Adipocyte (in vitro differentiated cells): Measurements from ENCODE around the gene SIM2.

Experiments used
- DNase-seq: peaks from one replicate; pipeline ENCODE4 v3.0.0-alpha.2; 2015; ENCODE audit warnings: low read depth
- H3K27me3 ChIP-seq: replicated peaks from 2 replicates; pipeline ENCODE4 v1.7.0; 2013; ENCODE audit warnings: mild to moderate bottlenecking, low read length, moderate library complexity; ENCODE audit not compliant: control insufficient read depth, insufficient read depth
- H3K36me3 ChIP-seq: 2 replicates; pipeline ENCODE4 v1.7.0; 2013; ENCODE audit warnings: low read length, mild to moderate bottlenecking, moderate library complexity; ENCODE audit not compliant: control insufficient read depth, insufficient read depth, severe bottlenecking
- H3K4me1 ChIP-seq: 2 replicates; pipeline ENCODE4 v1.7.0; 2013; ENCODE audit warnings: mild to moderate bottlenecking, low read length, moderate library complexity; ENCODE audit not compliant: control insufficient read depth, insufficient read depth
- H3K4me3 ChIP-seq: 2 replicates; pipeline ENCODE4 v1.7.0; 2013; ENCODE audit warnings: mild to moderate bottlenecking, low read length, moderate library complexity
- H3K9ac ChIP-seq: 2 replicates; pipeline ENCODE4 v1.7.0; 2013; ENCODE audit warnings: mild to moderate bottlenecking, low read length, moderate library complexity
- H3K9me3 ChIP-seq: 2 replicates; pipeline ENCODE4 v1.7.0; 2013; ENCODE audit warnings: mild to moderate bottlenecking, low read length, moderate library complexity; ENCODE audit not compliant: control insufficient read depth

SIM2 gene

DNA sequence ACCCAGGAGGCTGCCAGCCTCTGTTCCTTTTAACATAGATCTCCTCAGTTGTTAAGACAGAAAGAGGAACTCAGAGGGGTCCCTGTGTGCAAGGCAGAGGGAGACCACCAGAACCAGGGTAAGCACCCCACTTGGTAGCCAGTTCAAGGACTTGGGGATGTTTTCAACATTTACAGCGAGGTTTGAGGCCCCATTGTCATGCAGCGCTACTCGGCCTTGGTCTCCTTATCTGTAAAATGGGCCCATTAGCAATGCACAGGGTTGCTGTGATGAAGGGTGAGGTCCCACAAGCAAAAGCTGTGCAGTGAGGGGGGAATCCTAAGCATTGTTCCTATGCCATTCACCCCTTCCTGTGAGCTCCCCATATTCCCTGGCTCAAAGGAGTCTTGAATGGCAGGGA lies 4.2 kb downstream of the SIM2 start:
- Histone ChIP-seq H3K4me1 (peaks cover 9% of the 10 kb centered on the region), H3K36me3 (no peaks in the 10 kb centered on the region), H3K9me3 (no peaks in the 10 kb centered on the region), H3K9ac (no peak overlapping the region), H3K27me3 (peaks cover 63% of the 10 kb centered on the region), H3K4me3 (no peak overlapping the region)
- DNase-seq = no peak

DNA sequence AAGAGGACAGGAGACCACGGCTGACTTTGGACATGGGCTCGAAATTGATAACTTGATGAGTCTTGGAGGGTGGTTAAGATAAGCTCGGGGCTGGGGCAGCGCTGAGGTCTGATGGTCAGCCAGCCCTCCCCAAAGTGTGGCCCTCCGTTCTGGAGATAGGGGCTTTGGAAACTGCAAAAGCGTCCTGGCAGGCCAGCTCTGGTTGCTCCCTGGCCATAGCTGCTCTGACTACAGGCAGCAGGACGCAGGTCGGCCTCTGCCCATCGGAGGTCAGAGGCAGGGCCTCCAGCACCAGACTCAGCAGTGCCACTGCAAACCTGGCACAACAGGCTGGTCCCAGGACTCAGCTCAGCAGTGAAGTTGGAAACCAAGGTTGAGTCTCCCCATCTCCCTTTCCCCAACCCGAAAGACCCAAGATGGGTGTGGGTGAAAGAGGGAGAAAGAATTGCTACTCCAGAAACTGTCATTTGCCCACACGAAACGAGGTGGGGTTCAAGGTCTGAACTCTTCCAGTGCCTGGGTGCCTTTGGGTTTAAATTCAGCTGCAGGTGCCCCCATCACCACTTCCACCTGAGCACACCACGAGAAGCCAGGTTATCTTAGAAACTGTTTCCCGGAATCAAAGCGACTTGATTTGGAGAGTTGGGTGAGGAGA lies 4.8 kb downstream of the SIM2 start:
- Histone ChIP-seq H3K9ac (no peak overlapping the region), H3K4me1 (peaks cover 9% of the 10 kb centered on the region), H3K9me3 (no peaks in the 10 kb centered on the region), H3K36me3 (no peaks in the 10 kb centered on the region), H3K27me3 (peaks cover 69% of the 10 kb centered on the region), H3K4me3 (no peak overlapping the region)
- DNase-seq = no peak

GRCh38 chr21:36704281-36704957 lies 5.5 kb downstream of the SIM2 start:
- no peak for DNase-seq
- Histone ChIP-seq H3K9ac (no peak overlapping the region), H3K36me3 (no peaks in the 10 kb centered on the region), H3K4me3 (no peak overlapping the region), H3K4me1 (peaks cover 9% of the 10 kb centered on the region), H3K9me3 (no peaks in the 10 kb centered on the region), H3K27me3 (peaks cover 71% of the 10 kb centered on the region)

DNA sequence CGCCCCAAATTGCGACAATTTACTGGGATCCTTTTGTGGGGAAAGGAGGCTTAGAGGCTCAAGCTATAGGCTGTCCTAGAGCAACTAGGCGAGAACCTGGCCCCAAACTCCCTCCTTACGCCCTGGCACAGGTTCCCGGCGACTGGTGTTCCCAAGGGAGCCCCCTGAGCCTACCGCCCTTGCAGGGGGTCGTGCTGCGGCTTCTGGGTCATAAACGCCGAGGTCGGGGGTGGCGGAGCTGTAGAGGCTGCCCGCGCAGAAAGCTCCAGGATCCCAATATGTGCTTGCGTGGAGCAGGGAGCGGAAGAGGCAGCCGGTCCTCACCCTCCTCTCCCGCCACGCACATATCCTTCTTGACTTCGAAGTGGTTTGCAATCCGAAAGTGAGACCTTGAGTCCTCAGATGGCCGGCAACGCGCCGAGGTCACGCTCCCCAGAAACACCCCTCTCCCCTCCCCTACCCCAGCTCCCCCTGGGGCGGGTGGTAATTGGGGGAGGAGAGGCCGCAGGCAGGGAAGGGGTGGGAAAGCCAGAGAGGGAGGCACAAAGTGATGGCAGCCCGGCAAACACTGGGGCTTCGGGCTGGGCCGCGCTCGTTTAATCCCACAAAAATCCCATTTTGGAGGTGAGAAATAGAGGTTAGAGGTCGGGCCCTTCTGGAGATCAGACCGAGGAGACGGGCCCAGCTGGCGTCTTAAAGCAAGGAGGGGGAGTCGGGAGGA lies 6.2 kb downstream of the SIM2 start:
- no peak for DNase-seq
- no peak overlapping the region for H3K4me3 ChIP-seq

GRCh38 chr21:36705679-36706481 lies 7.0 kb downstream of the SIM2 start:
- Histone ChIP-seq H3K36me3 (no peaks in the 10 kb centered on the region), H3K9ac (no peak overlapping the region), H3K9me3 (no peaks in the 10 kb centered on the region), H3K27me3 (peaks cover 67% of the 10 kb centered on the region), H3K4me3 (no peak overlapping the region), H3K4me1 (peaks cover 3% of the 10 kb centered on the region)
- no peak for DNase-seq

More for the DNA sequence above, 6.2 kb downstream of the SIM2 start:
- no peaks in the 10 kb centered on the region for H3K9me3 ChIP-seq
- no peak overlapping the region for H3K9ac ChIP-seq
- peaks cover 9% of the 10 kb centered on the region for H3K4me1 ChIP-seq
- no peaks in the 10 kb centered on the region for H3K36me3 ChIP-seq
- H3K27me3 ChIP-seq = peaks cover 72% of the 10 kb centered on the region

DNA sequence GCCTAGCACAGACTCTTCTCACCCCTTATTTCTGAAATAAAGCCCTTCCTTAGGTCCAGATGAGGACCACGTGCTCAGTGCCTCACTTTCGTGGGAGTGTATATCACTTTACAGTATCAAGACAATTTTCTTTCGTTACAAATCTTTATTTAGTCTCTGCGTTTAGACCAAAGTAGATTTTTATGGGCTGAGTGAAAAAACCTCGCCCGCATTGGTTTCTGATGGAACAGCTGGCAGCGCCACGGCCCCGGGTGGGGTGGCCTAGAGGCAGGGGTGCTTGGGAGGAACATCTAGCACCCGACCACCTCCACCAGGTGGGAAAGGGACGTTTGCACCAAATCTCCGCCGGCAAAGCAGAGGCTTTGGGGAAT lies 7.6 kb downstream of the SIM2 start:
- Histone ChIP-seq H3K36me3 (no peaks in the 10 kb centered on the region), H3K9ac (no peak overlapping the region), H3K27me3 (peaks cover 69% of the 10 kb centered on the region), H3K4me1 (no peaks in the 10 kb centered on the region), H3K4me3 (no peak overlapping the region), H3K9me3 (no peaks in the 10 kb centered on the region)
- DNase-seq = no peak

GRCh38 chr21:36706951-36707762 lies 8.2 kb downstream of the SIM2 start:
- H3K4me1 ChIP-seq = no peaks in the 10 kb centered on the region
- H3K4me3 ChIP-seq = no peak overlapping the region
- no peak overlapping the region for H3K9ac ChIP-seq
- H3K9me3 ChIP-seq = no peaks in the 10 kb centered on the region
- no peak for DNase-seq
- H3K36me3 ChIP-seq = no peaks in the 10 kb centered on the region
- peaks cover 63% of the 10 kb centered on the region for H3K27me3 ChIP-seq

DNA sequence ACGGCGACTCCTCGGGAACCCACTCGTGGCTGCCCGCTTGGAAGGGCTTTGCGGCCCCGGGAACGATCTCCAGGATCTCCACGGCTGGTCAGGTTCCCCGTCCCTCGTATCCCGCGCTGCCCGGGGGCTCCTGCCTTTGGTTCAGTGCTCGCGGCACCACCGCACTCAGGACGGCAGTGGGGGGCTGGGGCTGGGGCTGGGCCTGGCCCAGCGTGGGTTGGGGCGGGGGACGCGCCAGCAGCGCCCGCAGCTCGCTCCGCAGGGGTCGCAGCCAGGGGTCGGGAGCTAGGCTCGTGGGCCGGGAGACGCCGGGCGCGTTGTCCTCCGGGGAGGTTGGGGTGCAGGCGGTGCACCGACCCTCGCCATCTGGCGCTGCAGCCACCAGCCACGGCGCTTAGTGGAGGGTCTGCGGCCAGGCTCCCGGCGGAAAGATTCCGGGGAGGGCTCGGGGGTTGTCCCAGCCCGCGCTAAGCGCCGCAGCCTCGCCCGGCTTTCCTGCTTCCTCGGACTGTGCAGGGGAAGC lies 8.9 kb downstream of the SIM2 start:
- Histone ChIP-seq H3K27me3 (peaks cover 63% of the 10 kb centered on the region), H3K4me1 (no peaks in the 10 kb centered on the region), H3K36me3 (no peaks in the 10 kb centered on the region), H3K9ac (no peak overlapping the region), H3K4me3 (no peak overlapping the region), H3K9me3 (no peaks in the 10 kb centered on the region)
- DNase-seq = no peak

GRCh38 chr21:36708286-36709029 lies 9.5 kb downstream of the SIM2 start:
- Histone ChIP-seq H3K4me3 (no peak overlapping the region), H3K4me1 (no peaks in the 10 kb centered on the region), H3K9ac (no peak overlapping the region), H3K36me3 (no peaks in the 10 kb centered on the region), H3K27me3 (peaks cover 63% of the 10 kb centered on the region), H3K9me3 (no peaks in the 10 kb centered on the region)
- DNase-seq = no peak
